ENCODE measurements around the gene U2AF2.

The U2AF2 gene

GRCh38 chr19:55624109-55625003 is 30.5 kb upstream of the U2AF2 start, which contains the start of gene ZNF784:
TSS of gene ZNF784 (minus strand) at chr19:55624566. CDS start at chr19:55624561, 5 bp downstream.
- in situ Hi-C loops (cut with HindIII; ENCODE audit: low pct_unique_long_range_greater_than_20kb, low sequenced_read_pairs): no loop called here
- DNase-seq (ENCODE audit: low read depth in 1 of 2, low spot score in 1 of 2): peak; percentile 89 to 91
- no peak for TF ChIP-seq JUND (IDR thresholded peaks at IDR 0.05; ENCODE audit: low read depth)

DNA sequence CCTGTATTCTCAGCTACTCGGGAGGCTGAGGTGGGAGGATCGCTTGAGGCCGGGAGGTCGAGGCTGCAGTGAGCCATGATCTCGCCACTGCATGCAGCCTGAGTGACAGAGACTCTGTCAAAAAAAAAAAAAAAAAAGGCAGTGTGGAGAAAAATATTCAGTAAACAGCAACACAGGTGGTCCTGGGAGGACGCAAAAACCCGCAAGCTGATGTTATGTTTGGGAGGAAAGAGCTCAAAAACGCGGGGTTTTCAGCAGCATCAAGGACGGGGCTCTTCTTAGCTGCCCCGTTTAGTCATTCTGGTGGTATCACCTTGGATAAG is 29.9 kb upstream of the U2AF2 start:
- in situ Hi-C loops (cut with HindIII; ENCODE audit: low pct_unique_long_range_greater_than_20kb, low sequenced_read_pairs): no loop called here
- no peak for TF ChIP-seq JUND (IDR thresholded peaks at IDR 0.05; ENCODE audit: low read depth)
- DNase-seq (ENCODE audit: low read depth in 1 of 2, low spot score in 1 of 2): no peak

DNA sequence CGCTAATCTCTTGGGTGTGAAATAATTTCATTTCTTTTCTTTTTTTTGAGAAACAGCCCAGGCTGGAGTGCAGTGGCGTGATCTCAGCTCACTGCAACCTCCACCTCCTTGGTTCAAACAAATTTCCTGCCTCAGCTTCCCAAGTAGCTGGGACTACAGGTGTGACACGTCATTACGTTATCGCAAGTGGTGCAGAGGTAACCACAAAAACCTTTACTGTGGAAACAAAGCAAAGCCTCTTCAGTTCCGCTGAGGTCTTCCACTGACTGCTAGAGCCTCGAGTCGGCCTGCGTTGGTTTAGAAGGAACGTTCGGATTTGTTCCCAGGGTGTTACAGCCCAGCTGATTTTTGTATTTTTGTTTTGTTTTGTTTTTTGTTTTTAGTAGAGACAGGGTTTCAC is 28.5 kb upstream of the U2AF2 start:
- no peak for DNase-seq (ENCODE audit: low read depth in 1 of 2, low spot score in 1 of 2)
- no peak for TF ChIP-seq JUND (IDR thresholded peaks at IDR 0.05; ENCODE audit: low read depth)
- in situ Hi-C loops (cut with HindIII; ENCODE audit: low pct_unique_long_range_greater_than_20kb, low sequenced_read_pairs): no loop called here

DNA sequence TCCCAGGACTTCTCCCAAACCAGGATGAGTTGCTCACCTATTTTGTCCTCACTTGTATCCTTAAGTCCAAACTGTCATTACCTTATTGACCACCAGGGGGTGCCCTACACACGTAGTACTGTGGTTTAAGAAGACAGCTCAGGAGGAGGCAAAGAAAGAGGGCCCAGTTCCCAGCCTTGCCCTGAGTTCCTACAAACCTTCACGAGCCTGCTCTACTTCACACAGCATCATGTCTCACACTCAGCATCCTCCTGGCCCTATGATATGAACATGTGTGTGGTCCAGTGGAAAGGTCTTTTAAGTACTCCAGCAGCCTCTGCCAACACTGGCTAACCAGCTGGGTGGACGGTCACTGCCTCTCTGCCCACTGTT is 22.4 kb upstream of the U2AF2 start:
- TF ChIP-seq JUND (IDR thresholded peaks at IDR 0.05; ENCODE audit: low read depth): no peak
- peak in 1 of 2 experiments; percentile 94 for DNase-seq (ENCODE audit: low read depth in 1 of 2, low spot score in 1 of 2)
- in situ Hi-C loops (cut with HindIII; ENCODE audit: low pct_unique_long_range_greater_than_20kb, low sequenced_read_pairs): no loop called here

- TF ChIP-seq JUND (IDR thresholded peaks at IDR 0.05; ENCODE audit: low read depth): no peak
- no peak for DNase-seq (ENCODE audit: low read depth in 1 of 2, low spot score in 1 of 2)
- in situ Hi-C loops (cut with HindIII; ENCODE audit: low pct_unique_long_range_greater_than_20kb, low sequenced_read_pairs): no loop called here
Observed at GRCh38 chr19:55633861-55634260, 21.0 kb upstream of the U2AF2 start.

DNA sequence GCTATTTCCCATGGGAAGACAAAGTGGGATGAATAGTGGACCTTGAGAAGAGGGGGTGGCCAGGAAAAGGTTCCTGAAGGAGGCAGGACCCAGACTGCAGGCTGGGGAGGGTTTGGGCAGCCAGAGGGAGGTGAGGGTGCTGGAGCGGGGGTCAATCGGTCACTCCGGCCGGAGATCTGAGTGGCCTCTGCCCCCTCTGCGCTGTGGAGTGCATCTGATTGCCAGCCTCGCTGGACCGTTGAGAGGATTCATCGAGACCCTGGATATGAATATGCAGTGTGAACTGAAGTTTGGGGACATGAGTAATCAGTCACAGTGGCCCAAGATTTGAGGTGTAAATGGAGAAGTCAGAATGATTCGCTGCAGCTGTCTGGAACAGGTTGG is 19.5 kb upstream of the U2AF2 start:
- DNase-seq (ENCODE audit: low read depth in 1 of 2, low spot score in 1 of 2): no peak
- TF ChIP-seq JUND (IDR thresholded peaks at IDR 0.05; ENCODE audit: low read depth): no peak
- in situ Hi-C loops (cut with HindIII; ENCODE audit: low pct_unique_long_range_greater_than_20kb, low sequenced_read_pairs): no loop called here

DNA sequence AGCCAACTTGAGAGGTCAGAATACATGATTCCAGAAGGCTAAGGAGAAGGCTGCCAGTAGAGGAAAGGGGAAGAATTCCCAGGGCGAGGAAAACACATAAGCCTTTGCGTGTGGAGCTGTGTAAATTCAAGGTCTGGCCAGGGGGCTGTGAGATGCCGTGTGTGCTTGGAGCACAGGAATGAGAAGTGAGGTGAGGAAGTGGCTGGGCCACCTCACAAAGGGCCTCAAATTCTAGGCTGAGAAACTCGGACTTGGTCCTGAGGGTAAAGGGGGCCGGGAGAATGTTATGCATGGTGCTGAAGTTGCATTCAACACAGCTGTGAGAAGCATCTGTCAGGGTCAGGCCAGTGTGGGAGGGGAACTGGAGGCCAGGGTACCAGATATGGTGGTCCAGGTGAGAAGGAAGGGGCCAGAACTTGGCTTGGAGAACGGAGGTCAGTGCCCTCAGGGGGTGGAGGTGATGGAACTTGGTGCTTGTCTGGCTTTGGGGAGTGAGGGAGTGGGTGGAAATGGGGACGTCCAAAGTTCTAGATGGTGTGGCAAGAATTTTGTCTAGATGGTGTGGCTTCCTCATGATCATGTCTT is 18.9 kb upstream of the U2AF2 start:
- no peak for TF ChIP-seq JUND (IDR thresholded peaks at IDR 0.05; ENCODE audit: low read depth)
- in situ Hi-C loops (cut with HindIII; ENCODE audit: low pct_unique_long_range_greater_than_20kb, low sequenced_read_pairs): no loop called here
- no peak for DNase-seq (ENCODE audit: low read depth in 1 of 2, low spot score in 1 of 2)

GRCh38 chr19:55636723-55637122 is 18.1 kb upstream of the U2AF2 start:
- no peak for TF ChIP-seq JUND (IDR thresholded peaks at IDR 0.05; ENCODE audit: low read depth)
- in situ Hi-C loops (cut with HindIII; ENCODE audit: low pct_unique_long_range_greater_than_20kb, low sequenced_read_pairs): no loop called here
- no peak for DNase-seq (ENCODE audit: low read depth in 1 of 2, low spot score in 1 of 2)

- in situ Hi-C loops (cut with HindIII; ENCODE audit: low pct_unique_long_range_greater_than_20kb, low sequenced_read_pairs): no loop called here
- no peak for TF ChIP-seq JUND (IDR thresholded peaks at IDR 0.05; ENCODE audit: low read depth)
- DNase-seq (ENCODE audit: low read depth in 1 of 2, low spot score in 1 of 2): no peak
Observed at GRCh38 chr19:55637534-55637933, 17.3 kb upstream of the U2AF2 start.

DNA sequence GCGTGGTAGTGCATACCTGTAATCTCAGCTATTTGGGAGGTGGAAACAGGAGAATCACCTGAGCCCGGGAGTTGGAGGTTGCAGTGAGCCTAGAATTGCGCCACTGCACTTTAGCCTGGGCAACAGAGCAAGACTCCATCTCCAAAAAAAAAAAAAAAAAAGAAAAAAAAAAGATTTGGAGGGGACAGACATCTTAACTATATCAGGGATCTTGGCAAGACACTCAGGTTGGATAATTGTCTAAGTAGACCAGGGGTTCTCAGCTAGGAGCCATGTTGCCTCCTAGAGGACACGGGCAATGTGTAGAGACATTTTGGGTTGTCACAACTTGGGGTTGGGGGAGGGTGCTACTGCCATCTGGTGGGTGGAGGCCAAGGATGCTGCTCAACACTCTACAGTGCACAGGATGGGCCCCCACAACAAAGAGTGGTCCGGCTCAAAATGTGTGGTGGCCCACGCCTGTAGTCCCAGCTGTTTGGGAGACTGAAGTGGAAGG is 15.9 kb upstream of the U2AF2 start:
- in situ Hi-C loops (cut with HindIII; ENCODE audit: low pct_unique_long_range_greater_than_20kb, low sequenced_read_pairs): no loop called here
- no peak for TF ChIP-seq JUND (IDR thresholded peaks at IDR 0.05; ENCODE audit: low read depth)
- peak in 1 of 2 experiments; percentile 68 for DNase-seq (ENCODE audit: low read depth in 1 of 2, low spot score in 1 of 2)

GRCh38 chr19:55640043-55640576 is 14.7 kb upstream of the U2AF2 start:
- DNase-seq (ENCODE audit: low read depth in 1 of 2, low spot score in 1 of 2): peak in 1 of 2 experiments; percentile 74
- in situ Hi-C loops (cut with HindIII; ENCODE audit: low pct_unique_long_range_greater_than_20kb, low sequenced_read_pairs): no loop called here
- no peak for TF ChIP-seq JUND (IDR thresholded peaks at IDR 0.05; ENCODE audit: low read depth)

GRCh38 chr19:55640577-55641425 is 14.0 kb upstream of the U2AF2 start, which contains the start of gene ZNF580:
TSS of gene ZNF580 (plus strand) at chr19:55641002. CDS start at chr19:55642509, 1,507 bp downstream.
- no peak for TF ChIP-seq JUND (IDR thresholded peaks at IDR 0.05; ENCODE audit: low read depth)
- in situ Hi-C loops (cut with HindIII; ENCODE audit: low pct_unique_long_range_greater_than_20kb, low sequenced_read_pairs): no loop called here
- peak; percentile 51 to 79 for DNase-seq (ENCODE audit: low read depth in 1 of 2, low spot score in 1 of 2)

Data from T47D (cell line).